Measurements from ENCODE around the gene UTP14A.

GRCh38 chrX:129963729-129964128 is 57.8 kb downstream of the UTP14A start:
- TF ChIP-seq, protein P1, sequence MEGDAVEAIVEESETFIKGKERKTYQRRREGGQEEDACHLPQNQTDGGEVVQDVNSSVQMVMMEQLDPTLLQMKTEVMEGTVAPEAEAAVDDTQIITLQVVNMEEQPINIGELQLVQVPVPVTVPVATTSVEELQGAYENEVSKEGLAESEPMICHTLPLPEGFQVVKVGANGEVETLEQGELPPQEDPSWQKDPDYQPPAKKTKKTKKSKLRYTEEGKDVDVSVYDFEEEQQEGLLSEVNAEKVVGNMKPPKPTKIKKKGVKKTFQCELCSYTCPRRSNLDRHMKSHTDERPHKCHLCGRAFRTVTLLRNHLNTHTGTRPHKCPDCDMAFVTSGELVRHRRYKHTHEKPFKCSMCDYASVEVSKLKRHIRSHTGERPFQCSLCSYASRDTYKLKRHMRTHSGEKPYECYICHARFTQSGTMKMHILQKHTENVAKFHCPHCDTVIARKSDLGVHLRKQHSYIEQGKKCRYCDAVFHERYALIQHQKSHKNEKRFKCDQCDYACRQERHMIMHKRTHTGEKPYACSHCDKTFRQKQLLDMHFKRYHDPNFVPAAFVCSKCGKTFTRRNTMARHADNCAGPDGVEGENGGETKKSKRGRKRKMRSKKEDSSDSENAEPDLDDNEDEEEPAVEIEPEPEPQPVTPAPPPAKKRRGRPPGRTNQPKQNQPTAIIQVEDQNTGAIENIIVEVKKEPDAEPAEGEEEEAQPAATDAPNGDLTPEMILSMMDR (IDR thresholded peaks at IDR 0.05; ENCODE audit: low read length): no peak
- no peak for TF ChIP-seq EZH2 (IDR thresholded peaks at IDR 0.05; ENCODE audit: borderline replicate concordance, low read length)

Data from OCI-LY1 (cell line).